GM23338 (cell line): ENCODE measurements around the gene GAB2. TPM values are rescaled to one million over a fixed set of nuclear protein-coding genes. Genes with fewer than 3 reads are reported as not detected.

Experiments
- ATAC-seq: fragments of 200-7000 bp; cut with Tn5 transposase; 3 replicates; pipeline ENCODE4 v1.9.1; 2020
- DNase-seq: peaks from one replicate; pipeline ENCODE4 v3.0.0-alpha.2; 2015; ENCODE audit warnings: low spot score
- H2AFZ ChIP-seq: fragments of 200-600 bp; sonication (generic); 2 replicates; pipeline ENCODE4 v1.8.0; 2016; ENCODE audit warnings: antibody characterized with exemption, mild to moderate bottlenecking, moderate library complexity
- H3F3A ChIP-seq: fragments of 200-600 bp; sonication (generic); replicated peaks from 2 replicates; pipeline ENCODE4 v1.8.0; 2017; ENCODE audit warnings: antibody characterized with exemption, mixed run types, low read depth
- H3K27ac ChIP-seq: fragments of 200-600 bp; sonication (generic); 2 replicates; pipeline ENCODE4 v1.6.1; 2016; ENCODE audit warnings: low read depth
- H3K27me3 ChIP-seq: fragments of 200-600 bp; sonication (generic); 2 replicates; pipeline ENCODE4 v1.8.0; 2016; ENCODE audit warnings: mild to moderate bottlenecking, mixed run types, moderate library complexity; ENCODE audit not compliant: insufficient read depth
- H3K36me3 ChIP-seq: fragments of 200-600 bp; sonication (generic); 2 replicates; pipeline ENCODE4 v1.8.0; 2016; ENCODE audit warnings: mild to moderate bottlenecking; ENCODE audit not compliant: insufficient read depth
- H3K4me1 ChIP-seq: fragments of 200-600 bp; sonication (generic); 2 replicates; pipeline ENCODE4 v1.8.0; 2016; ENCODE audit warnings: mild to moderate bottlenecking, moderate library complexity; ENCODE audit not compliant: insufficient read depth
- H3K4me2 ChIP-seq: fragments of 200-600 bp; sonication (generic); 2 replicates; pipeline ENCODE4 v1.7.1; 2017; ENCODE audit warnings: mixed run types
- H3K4me3 ChIP-seq: fragments of 200-600 bp; sonication (generic); 2 replicates; pipeline ENCODE4 v1.6.1; 2016; ENCODE audit warnings: mixed run types
- H3K79me2 ChIP-seq: fragments of 200-600 bp; sonication (generic); replicated peaks from 2 replicates; pipeline ENCODE4 v1.8.0; 2017; ENCODE audit warnings: mild to moderate bottlenecking; ENCODE audit not compliant: insufficient read depth
- H3K9me2 ChIP-seq: fragments of 200-600 bp; sonication (generic); 2 replicates; pipeline ENCODE4 v1.8.0; 2017; ENCODE audit not compliant: insufficient read depth
- H4K20me1 ChIP-seq: fragments of 200-600 bp; sonication (generic); replicated peaks from 2 replicates; pipeline ENCODE4 v1.8.0; 2017; ENCODE audit warnings: mild to moderate bottlenecking; ENCODE audit not compliant: insufficient read depth
- H3K27ac Mint-ChIP-seq: 2 replicates; pipeline ENCODE4 v1.8.0; 2020; ENCODE audit warnings: inconsistent platforms, mild to moderate bottlenecking, moderate library complexity, mixed read lengths
- H3K27me3 Mint-ChIP-seq: 3 replicates; pipeline ENCODE4 v1.8.0; 2022; ENCODE audit warnings: low read depth, mild to moderate bottlenecking, moderate library complexity, mixed read lengths, inconsistent platforms; ENCODE audit not compliant: insufficient read depth, poor library complexity
- H3K36me3 Mint-ChIP-seq: 3 replicates; pipeline ENCODE4 v1.8.0; 2021; ENCODE audit warnings: low read depth, mild to moderate bottlenecking, inconsistent platforms, moderate library complexity, mixed read lengths
- H3K4me1 Mint-ChIP-seq: 3 replicates; pipeline ENCODE4 v1.8.0; 2020; ENCODE audit warnings: mild to moderate bottlenecking, inconsistent platforms, mixed read lengths
- H3K4me3 Mint-ChIP-seq: 3 replicates; pipeline ENCODE4 v1.8.0; 2021; ENCODE audit warnings: moderate library complexity, mild to moderate bottlenecking, inconsistent platforms, mixed read lengths
- H3K9me3 Mint-ChIP-seq: 3 replicates; pipeline ENCODE4 v1.8.0; 2020; ENCODE audit warnings: moderate library complexity, mild to moderate bottlenecking, inconsistent platforms, mixed read lengths
- CTCF ChIP-seq, 2 experiments: fragments of 200-600 bp in 1 of 2; sonication (generic) in 1 of 2; conservative IDR thresholded peaks; 2 replicates each; pipeline versions ENCODE4 v1.5.1 to v1.6.1; 2016 to 2017; ENCODE audit warnings: antibody characterized with exemption in 2 of 2, low read depth in 2 of 2, mild to moderate bottlenecking in 2 of 2, moderate library complexity in 1 of 2
- EZH2 ChIP-seq: fragments of 200-600 bp; sonication (generic); IDR thresholded peaks from one replicate; pipeline ENCODE4 v1.8.0; 2017; ENCODE audit warnings: antibody characterized with exemption, mild to moderate bottlenecking, low read depth; ENCODE audit not compliant: unreplicated experiment
- NANOG ChIP-seq: IDR thresholded peaks from 2 replicates; pipeline ENCODE4 v1.6.1; 2016; ENCODE audit warnings: antibody characterized with exemption, borderline replicate concordance
- POLR2AphosphoS5 ChIP-seq: IDR thresholded peaks from 2 replicates; pipeline ENCODE4 v1.6.1; 2016; ENCODE audit warnings: antibody characterized with exemption, low read depth
- REST ChIP-seq: IDR thresholded peaks from one replicate; pipeline ENCODE4 v1.6.1; 2018; ENCODE audit warnings: antibody characterized with exemption; ENCODE audit not compliant: unreplicated experiment
- ZNF462 ChIP-seq: fragments of 250-450 bp; sonication (Bioruptor Pico); IDR thresholded peaks from 2 replicates; pipeline ENCODE4 v1.5.0; 2020; ENCODE audit warnings: mild to moderate bottlenecking, moderate library complexity
- polyA plus RNA-seq: library from polyadenylated mRNA; unstranded; fragments of >200 nt; fragmentation: Nextera tagmentation; extraction: Ambion mirVana; gene quantifications from 2 replicates; pipeline ENCODE4 v1.2.1, GENCODE V29; 2016
- total RNA-seq: library from RNA; depleted of rRNA; stranded (reverse); fragments of >200 nt; shearing (Covaris generic); gene quantifications from 2 replicates; pipeline ENCODE4 v1.2.3, GENCODE V29; 2014

Gene GAB2
- total and polyA plus RNA-seq, 2 experiments from 2014 or later: 2.0 to 10.8 TPM

GRCh38 chr11:78371221-78371891, 46.3 kb downstream of the GAB2 start (continued):
- TF ChIP-seq CTCF (conservative IDR thresholded peaks at IDR 0.05; ENCODE audit: low read depth in 2 of 2) (no peak), REST (no peak)

GRCh38 chr11:78370406-78371172, 47.0 kb downstream of the GAB2 start:
- Histone ChIP-seq H3K27ac (no peak overlapping the region), H3K4me1 (peaks cover 5% of the 10 kb centered on the region; the same call in 1 of the 2 replicates), H4K20me1 (no peaks in the 10 kb centered on the region), H2AFZ (no peak overlapping the region), H3K27me3 (no peaks in the 10 kb centered on the region), H3F3A (no peaks in the 10 kb centered on the region), H3K36me3 (no peaks in the 10 kb centered on the region), H3K9me2 (no peaks in the 10 kb centered on the region), H3K4me2 (no peak overlapping the region), H3K4me3 (no peak overlapping the region), H3K79me2 (no peaks in the 10 kb centered on the region)
- peaks cover 2% of the 10 kb centered on the region for H3K27me3 Mint-ChIP-seq
- peaks cover 17% of the 10 kb centered on the region for H3K4me1 Mint-ChIP-seq
- DNase-seq (no peak), ATAC-seq (peak; percentile 65)
- no peak overlapping the region for H3K4me3 Mint-ChIP-seq
- no peaks in the 10 kb centered on the region for H3K9me3 Mint-ChIP-seq
- H3K36me3 Mint-ChIP-seq: no peaks in the 10 kb centered on the region
- peak overlapping the region; percentile 24; the same call in 1 of the 2 replicates for H3K27ac Mint-ChIP-seq
- no peak for TF ChIP-seq NANOG
- TF ChIP-seq REST: no peak
- no peak for TF ChIP-seq EZH2
- no peak for TF ChIP-seq ZNF462 (CRISPR knock-in tag)
- TF ChIP-seq POLR2AphosphoS5: no peak
